Measurements from ENCODE around the gene NAXE.

DNA sequence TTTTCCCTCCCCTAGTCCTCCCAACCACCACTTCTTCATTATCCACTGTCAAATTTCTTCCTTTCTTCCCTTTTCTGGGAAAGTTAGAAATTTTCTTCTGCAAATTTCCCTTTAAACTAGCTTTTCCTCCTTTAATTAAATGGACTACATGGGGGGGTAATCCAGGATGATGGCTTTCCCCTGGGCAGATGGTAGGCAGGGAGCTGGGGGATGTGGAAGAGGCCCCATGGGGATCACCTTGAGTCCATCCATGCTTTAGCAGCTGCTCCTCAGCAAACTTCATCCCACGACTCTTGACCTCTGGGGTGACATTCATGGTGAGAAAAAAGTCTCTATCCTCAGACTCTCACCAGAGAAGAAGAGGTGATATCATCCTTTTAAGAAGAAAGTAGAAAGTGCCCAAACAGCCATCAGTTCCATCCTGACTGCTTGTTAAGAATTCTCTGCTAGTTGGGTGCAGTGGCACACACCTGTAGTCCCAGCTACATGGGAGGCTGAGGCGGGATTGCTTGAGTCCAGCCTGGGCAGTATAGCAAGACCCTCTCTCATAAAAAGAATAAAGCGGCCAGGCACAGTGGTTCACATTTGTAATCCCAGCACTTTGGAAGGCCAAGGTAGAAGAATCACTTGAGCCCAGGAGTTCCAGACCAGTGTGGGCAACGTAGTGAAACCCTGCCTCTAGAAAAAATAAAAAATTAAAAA lies 7.3 kb downstream of the NAXE start:
- TF ChIP-seq, protein P1, sequence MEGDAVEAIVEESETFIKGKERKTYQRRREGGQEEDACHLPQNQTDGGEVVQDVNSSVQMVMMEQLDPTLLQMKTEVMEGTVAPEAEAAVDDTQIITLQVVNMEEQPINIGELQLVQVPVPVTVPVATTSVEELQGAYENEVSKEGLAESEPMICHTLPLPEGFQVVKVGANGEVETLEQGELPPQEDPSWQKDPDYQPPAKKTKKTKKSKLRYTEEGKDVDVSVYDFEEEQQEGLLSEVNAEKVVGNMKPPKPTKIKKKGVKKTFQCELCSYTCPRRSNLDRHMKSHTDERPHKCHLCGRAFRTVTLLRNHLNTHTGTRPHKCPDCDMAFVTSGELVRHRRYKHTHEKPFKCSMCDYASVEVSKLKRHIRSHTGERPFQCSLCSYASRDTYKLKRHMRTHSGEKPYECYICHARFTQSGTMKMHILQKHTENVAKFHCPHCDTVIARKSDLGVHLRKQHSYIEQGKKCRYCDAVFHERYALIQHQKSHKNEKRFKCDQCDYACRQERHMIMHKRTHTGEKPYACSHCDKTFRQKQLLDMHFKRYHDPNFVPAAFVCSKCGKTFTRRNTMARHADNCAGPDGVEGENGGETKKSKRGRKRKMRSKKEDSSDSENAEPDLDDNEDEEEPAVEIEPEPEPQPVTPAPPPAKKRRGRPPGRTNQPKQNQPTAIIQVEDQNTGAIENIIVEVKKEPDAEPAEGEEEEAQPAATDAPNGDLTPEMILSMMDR (IDR thresholded peaks at IDR 0.05), result no peak
- TF ChIP-seq POLR2A (IDR thresholded peaks at IDR 0.05), result no peak
